H1 (cell line): ENCODE measurements around the gene PLEKHS1. TPM values are rescaled to one million over a fixed set of nuclear protein-coding genes. Genes with fewer than 3 reads are reported as not detected.

ENCODE experiments used
- CTCF ChIA-PET: fragments of 300-600 bp; sonication (Branson Sonifier 250); formaldehyde crosslinking; loops from one replicate; lab custom pipeline; 2021; ENCODE audit not compliant: partially characterized antibody; lab: Charles Lee
- POLR2A ChIA-PET: fragments of 300-600 bp; sonication (Branson Sonifier 250); formaldehyde crosslinking; loops from one replicate; lab custom pipeline; 2021; ENCODE audit warnings: inconsistent platforms; ENCODE audit not compliant: partially characterized antibody; lab: Charles Lee
- DNase-seq, 2 experiments: peaks; one replicate each; pipeline versions ENCODE4 v3.0.0 to v3.0.0-alpha.2; 2010 to 2022; ENCODE audit warnings: low spot score in 2 of 2, low read depth in 1 of 2, mixed read lengths in 1 of 2
- FAIRE-seq: peaks from 2 replicates; lab custom pipeline; 2011; peaks lifted over from hg19 to GRCh38; lab: Jason Lieb, UNC
- H2AFZ ChIP-seq: 2 replicates; pipeline ENCODE4 v1.8.1; 2012; ENCODE audit warnings: low read length, inconsistent platforms
- H2AK5ac ChIP-seq: 2 replicates; pipeline ENCODE4 v1.6.1; 2013; ENCODE audit warnings: low read depth, low read length
- H2BK120ac ChIP-seq: replicated peaks from 2 replicates; pipeline ENCODE3; 2013; ENCODE audit warnings: low read depth, low read length, inconsistent platforms
- H2BK12ac ChIP-seq: 2 replicates; pipeline ENCODE4 v1.6.1; 2013; ENCODE audit warnings: low read depth, low read length
- H2BK15ac ChIP-seq: 2 replicates; pipeline ENCODE4 v1.6.1; 2013; ENCODE audit warnings: low read length
- H2BK20ac ChIP-seq: 2 replicates; pipeline ENCODE4 v1.6.1; 2013; ENCODE audit warnings: low read length
- H2BK5ac ChIP-seq: 2 replicates; pipeline ENCODE4 v1.6.1; 2013; ENCODE audit warnings: low read depth, low read length
- H3K14ac ChIP-seq: 2 replicates; pipeline ENCODE4 v1.6.1; 2013; ENCODE audit warnings: inconsistent platforms; ENCODE audit not compliant: insufficient read length
- H3K18ac ChIP-seq: 2 replicates; pipeline ENCODE4 v1.6.1; 2013; ENCODE audit warnings: low read length; ENCODE audit errors: extremely low read depth
- H3K23ac ChIP-seq: 2 replicates; pipeline ENCODE4 v1.6.1; 2013; ENCODE audit warnings: inconsistent platforms; ENCODE audit not compliant: insufficient read length
- H3K23me2 ChIP-seq: 2 replicates; pipeline ENCODE4 v1.6.1; 2013; ENCODE audit warnings: low read depth, low read length
- H3K27ac ChIP-seq: 2 replicates; pipeline ENCODE4 v1.6.1; 2011; ENCODE audit warnings: low read depth, low read length, inconsistent platforms
- H3K27me3 ChIP-seq, 4 experiments: replicated peaks in 1 of 4; 1 replicate in 1 of 4; 2 replicates in 3 of 4; pipeline versions ENCODE4 v1.6.1 to v1.8.1; 2011 to 2013; ENCODE audit warnings: low read length in 3 of 4, mild to moderate bottlenecking in 3 of 4, inconsistent platforms in 2 of 4, mixed read lengths in 2 of 4, moderate library complexity in 1 of 4; ENCODE audit not compliant: control insufficient read depth in 3 of 4, insufficient read depth in 3 of 4; ENCODE audit errors: extremely low read depth in 1 of 4
- H3K36me3 ChIP-seq, 4 experiments: 2 replicates each; pipeline versions ENCODE4 v1.6.1 to v1.8.1; 2011 to 2013; ENCODE audit warnings: mild to moderate bottlenecking in 4 of 4, low read length in 3 of 4, moderate library complexity in 2 of 4, control low read depth in 1 of 4, inconsistent platforms in 1 of 4; ENCODE audit not compliant: insufficient read depth in 4 of 4, control insufficient read depth in 2 of 4
- H3K4ac ChIP-seq: replicated peaks from 2 replicates; pipeline ENCODE3; 2013; ENCODE audit warnings: low read length, low read depth, mixed read lengths, inconsistent platforms; ENCODE audit not compliant: insufficient read length
- H3K4me1 ChIP-seq, 4 experiments: replicated peaks in 1 of 4; 1 replicate in 1 of 4; 2 replicates in 3 of 4; pipeline versions ENCODE4 v1.6.1 to v1.8.1; 2011 to 2013; ENCODE audit warnings: low read length in 3 of 4, inconsistent platforms in 2 of 4, mixed read lengths in 1 of 4; ENCODE audit not compliant: insufficient read depth in 4 of 4, control insufficient read depth in 3 of 4
- H3K4me2 ChIP-seq, 2 experiments: 2 replicates each; pipeline versions ENCODE4 v1.6.1 to v1.8.1; 2011 to 2013; ENCODE audit warnings: low read depth in 2 of 2, low read length in 2 of 2, control low read depth in 1 of 2, inconsistent platforms in 1 of 2, mild to moderate bottlenecking in 1 of 2; ENCODE audit not compliant: insufficient read depth in 1 of 2
- H3K4me3 ChIP-seq, 4 experiments: fragments of 200-600, 300-600 bp in 1 of 4; sonication (generic), shearing (Covaris generic), sonication (Bioruptor Twin) in 1 of 4; 2 replicates each; pipeline versions ENCODE4 v1.5.1 to v1.8.1; 2011 to 2016; ENCODE audit warnings: low read length in 4 of 4, low read depth in 3 of 4, control low read depth in 2 of 4, inconsistent platforms in 2 of 4, mild to moderate bottlenecking in 2 of 4, mixed read lengths in 1 of 4, moderate library complexity in 1 of 4; ENCODE audit not compliant: insufficient read depth in 2 of 4; ENCODE audit errors: extremely low read depth in 1 of 4
- H3K56ac ChIP-seq: replicated peaks from 2 replicates; pipeline ENCODE3; 2013; ENCODE audit warnings: low read depth, mild to moderate bottlenecking, mixed read lengths, low read length, inconsistent platforms; ENCODE audit not compliant: insufficient read length
- H3K79me1 ChIP-seq: 2 replicates; pipeline ENCODE4 v1.6.1; 2013; ENCODE audit warnings: low read depth, low read length, control low read depth
- H3K79me2 ChIP-seq, 2 experiments: 2 replicates each; pipeline versions ENCODE4 v1.6.1 to v1.8.1; 2012 to 2013; ENCODE audit warnings: low read length in 2 of 2, mild to moderate bottlenecking in 2 of 2, inconsistent platforms in 1 of 2; ENCODE audit not compliant: insufficient read depth in 2 of 2, control insufficient read depth in 1 of 2
- H3K9ac ChIP-seq, 4 experiments: replicated peaks in 1 of 4; 1 replicate in 1 of 4; 2 replicates in 3 of 4; pipeline versions ENCODE4 v1.6.1 to v1.8.1; 2011 to 2013; ENCODE audit warnings: low read depth in 3 of 4, low read length in 3 of 4, control low read depth in 2 of 4, mild to moderate bottlenecking in 2 of 4, moderate library complexity in 2 of 4, inconsistent platforms in 1 of 4; ENCODE audit errors: extremely low read depth in 1 of 4
- H3K9me3 ChIP-seq, 2 experiments: 2 replicates each; pipeline versions ENCODE4 v1.6.1 to v1.8.1; 2012 to 2013; ENCODE audit warnings: mild to moderate bottlenecking in 2 of 2, moderate library complexity in 2 of 2, control low read depth in 1 of 2, inconsistent platforms in 1 of 2, low read depth in 1 of 2, low read length in 1 of 2, mixed read lengths in 1 of 2; ENCODE audit not compliant: insufficient read depth in 2 of 2
- H4K20me1 ChIP-seq, 2 experiments: replicated peaks in 1 of 2; 2 replicates each; pipeline versions ENCODE3 to v1.8.1; 2011 to 2013; ENCODE audit warnings: inconsistent platforms in 2 of 2, low read length in 2 of 2, mild to moderate bottlenecking in 1 of 2; ENCODE audit not compliant: insufficient read depth in 2 of 2, control insufficient read depth in 1 of 2
- H4K5ac ChIP-seq: 2 replicates; pipeline ENCODE4 v1.6.1; 2013; ENCODE audit warnings: low read length, low read depth, mixed read lengths, inconsistent platforms; ENCODE audit not compliant: insufficient read length
- H4K8ac ChIP-seq: 2 replicates; pipeline ENCODE4 v1.8.0; 2013; ENCODE audit warnings: mild to moderate bottlenecking, moderate library complexity, low read length, inconsistent platforms; ENCODE audit not compliant: insufficient read depth; ENCODE audit errors: extremely low read depth
- H4K91ac ChIP-seq: replicated peaks from 2 replicates; pipeline ENCODE3; 2013; ENCODE audit warnings: low read length, mixed read lengths, inconsistent platforms; ENCODE audit not compliant: insufficient read length
- ASH2L ChIP-seq: fragments of 200-600, 300-600 bp; sonication (generic); IDR thresholded peaks from one replicate; pipeline ENCODE4 v1.7.1; 2017; ENCODE audit warnings: low read length
- BRCA1 ChIP-seq: IDR thresholded peaks from 2 replicates; pipeline ENCODE4 v1.6.1; 2012; ENCODE audit warnings: low read depth, low read length, improper control_type of control experiment
- CEBPB ChIP-seq: IDR thresholded peaks from 2 replicates; pipeline ENCODE4 v1.6.1; 2012; ENCODE audit warnings: low read depth, low read length
- CREB1 ChIP-seq: IDR thresholded peaks from 2 replicates; pipeline ENCODE4 v1.6.1; 2012; ENCODE audit warnings: inconsistent platforms
- CTCF ChIP-seq, 3 experiments: IDR thresholded peaks; 1 replicate in 2 of 3; 2 replicates in 1 of 3; pipeline versions ENCODE4 v1.5.1 to v1.6.1; 2011; ENCODE audit warnings: low read length in 3 of 3, mild to moderate bottlenecking in 3 of 3, inconsistent platforms in 2 of 3, low read depth in 1 of 3, moderate library complexity in 1 of 3; ENCODE audit not compliant: insufficient read depth in 1 of 3; ENCODE audit errors: control extremely low read depth in 1 of 3
- HDAC2 ChIP-seq, 2 experiments: fragments of 300-600 bp in 1 of 2; sonication (generic) in 1 of 2; IDR thresholded peaks; 2 replicates each; pipeline ENCODE4 v1.6.1; 2011 to 2012; ENCODE audit warnings: low read depth in 2 of 2, low read length in 2 of 2, mild to moderate bottlenecking in 2 of 2, moderate library complexity in 2 of 2, borderline replicate concordance in 1 of 2, inconsistent platforms in 1 of 2
- MAFK ChIP-seq: IDR thresholded peaks from 2 replicates; pipeline ENCODE4 v1.6.1; 2012; ENCODE audit warnings: low read depth, mild to moderate bottlenecking, improper control_type of control experiment, low read length
- POLR2AphosphoS5 ChIP-seq: IDR thresholded peaks from 2 replicates; pipeline ENCODE4 v1.6.1; 2011; ENCODE audit warnings: low read depth, low read length
- SIX5 ChIP-seq: IDR thresholded peaks from 2 replicates; pipeline ENCODE4 v1.6.1; 2011; ENCODE audit warnings: mild to moderate bottlenecking, low read depth, low read length
- SUZ12 ChIP-seq: fragments of 200-600 bp; sonication (generic); IDR thresholded peaks from 2 replicates; pipeline ENCODE4 v1.6.1; 2012; ENCODE audit warnings: mild to moderate bottlenecking, inconsistent platforms, low read length, moderate library complexity, mixed read lengths
- USF2 ChIP-seq: IDR thresholded peaks from 2 replicates; pipeline ENCODE4 v1.6.1; 2011; ENCODE audit warnings: low read length, improper control_type of control experiment
- ZNF274 ChIP-seq: IDR thresholded peaks from 2 replicates; pipeline ENCODE4 v1.7.0; 2012; ENCODE audit warnings: low read length, borderline replicate concordance; ENCODE audit errors: extremely low read depth
- WGBS, 2 experiments: shearing (Covaris generic) in 1 of 2; methylation state at CpG; one replicate each; pipeline versions ENCODE4 v1.1.6 to v1.1.7; 2013 to 2015; ENCODE audit warnings: low lambda C conversion rate in 2 of 2, mixed read lengths in 2 of 2, inconsistent platforms in 1 of 2, low coverage in 1 of 2, missing lambda C conversion rate in 1 of 2; ENCODE audit not compliant: insufficient replicate concordance in 2 of 2, insufficient coverage in 1 of 2, insufficient read length in 1 of 2; ENCODE audit errors: extremely low coverage in 1 of 2, missing lambda C conversion rate in 1 of 2; 5-methylcytosine and 5-hydroxymethylcytosine counted together
- polyA plus RNA-seq, 7 experiments: library from polyadenylated mRNA; depleted of rRNA in 3 of 7; stranded (reverse) in 5 of 7; unstranded in 2 of 7; fragments of >200 nt in 5 of 7; fragments of 200-250 nt in 2 of 7; gene quantifications; 1 replicate in 5 of 7; 2 replicates in 1 of 7; 4 replicates in 1 of 7; pipeline versions ENCODE4 v1.2.1 to v1.2.3, GENCODE V29; 2011 to 2013; ENCODE audit warnings: missing spikeins in 2 of 7, mixed read lengths in 2 of 7
- total RNA-seq: library from RNA; stranded (reverse); fragmentation: NEBNext Ultra II Directional; extraction: Animal tissue kit (Norgen Biotek cat#: 25700); gene quantifications from 2 replicates; pipeline ENCODE4 v1.2.1, GENCODE V29; 2021

The PLEKHS1 gene
- total and polyA plus RNA-seq, 2 of the 8 experiments (the other 6 are each of a cell fraction or from before 2014, with no cell fraction given) = not detected

DNA sequence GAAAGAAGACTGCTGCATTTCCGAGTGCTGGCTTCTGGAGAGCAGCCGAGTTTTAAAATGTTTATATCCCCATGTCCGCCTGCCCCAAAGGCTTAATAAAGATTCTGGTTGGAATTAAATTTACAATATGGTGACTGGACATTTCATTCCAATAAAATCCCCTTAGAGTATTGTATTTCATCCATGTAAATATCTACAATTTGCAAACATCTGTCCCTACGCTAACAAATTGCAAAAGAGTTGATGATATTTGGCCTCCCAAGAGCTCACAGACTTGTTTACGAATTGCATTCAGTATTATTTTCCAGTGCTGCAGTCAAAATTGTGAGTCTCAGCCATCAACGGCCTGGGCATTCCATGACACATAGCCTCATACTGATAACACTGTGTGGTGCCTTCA, 50.1 kb downstream of the PLEKHS1 start:
- H3K4me1 ChIP-seq = no peaks in the 10 kb centered on the region
- no peaks in the 10 kb centered on the region for H3K79me1 ChIP-seq
- no peaks in the 10 kb centered on the region for H3K9me3 ChIP-seq
- H3K14ac ChIP-seq = no peak overlapping the region
- no peak overlapping the region for H3K56ac ChIP-seq
- H3K4me2 ChIP-seq = no peak overlapping the region
- no peak overlapping the region for H2BK15ac ChIP-seq
- no peak overlapping the region for H2BK12ac ChIP-seq
- no peak overlapping the region for H3K23ac ChIP-seq
- FAIRE-seq (no peak), DNase-seq (no peak)
- H3K4ac ChIP-seq = no peak overlapping the region
- H2BK120ac ChIP-seq = no peak overlapping the region
- H2BK5ac ChIP-seq = no peak overlapping the region
- H3K79me2 ChIP-seq = no peaks in the 10 kb centered on the region
- H2AFZ ChIP-seq = no peak overlapping the region
- H3K4me3 ChIP-seq = no peak overlapping the region
- 95% methylated on average over 6 of the region's 6 CpGs; no CpG with 5 or more reads in 1 of the 2 experiments for WGBS, 2 experiments
- no peak overlapping the region for H3K18ac ChIP-seq
- H3K27ac ChIP-seq = no peak overlapping the region
- no peak overlapping the region for H4K8ac ChIP-seq
- H4K91ac ChIP-seq = no peak overlapping the region
- ChIA-PET CTCF (interaction anchor here (0.6 to 6.4 kb wide), 8 partner anchors 10 to 309 kb away, joined by 3 to 33 read pairs (median 4); no protein-coding TSS in a partner anchor), POLR2A (no interaction called here)
- no peaks in the 10 kb centered on the region for H3K23me2 ChIP-seq
- H3K36me3 ChIP-seq = no peaks in the 10 kb centered on the region
- H2BK20ac ChIP-seq = no peak overlapping the region
- no peak overlapping the region for H3K9ac ChIP-seq
- H4K5ac ChIP-seq = no peak overlapping the region
- no peaks in the 10 kb centered on the region for H3K27me3 ChIP-seq
- no peak overlapping the region for H2AK5ac ChIP-seq
- no peaks in the 10 kb centered on the region for H4K20me1 ChIP-seq
- no peak for TF ChIP-seq ZNF274
- TF ChIP-seq SIX5 = no peak
- TF ChIP-seq USF2 = no peak
- TF ChIP-seq HDAC2 (IDR thresholded peaks at IDR 0.05; ENCODE audit: borderline replicate concordance in 1 of 2, low read depth in 2 of 2, low read length in 2 of 2) = no peak
- no peak for TF ChIP-seq BRCA1
- TF ChIP-seq CEBPB = no peak
- no peak for TF ChIP-seq CREB1
- TF ChIP-seq SUZ12 = no peak
- no peak for TF ChIP-seq POLR2AphosphoS5
- no peak for TF ChIP-seq CTCF (IDR thresholded peaks at IDR 0.05; ENCODE audit: control extremely low read depth in 1 of 3, insufficient read depth in 1 of 3, low read depth in 1 of 3, low read length in 3 of 3)
- no peak for TF ChIP-seq ASH2L
- no peak for TF ChIP-seq MAFK
